Measurements from ENCODE around the gene ENTPD2. TPM values are rescaled to one million over a fixed set of nuclear protein-coding genes. Genes with fewer than 3 reads are reported as not detected.
"Not testable (repeated sequence)": the region's sequence is repeated elsewhere in the genome, so short reads cannot be mapped to it uniquely, and the experiment has no call there.

ENTPD2 gene
- total RNA-seq, 1 donor from 2014 or later, result 0.13 TPM

- DNase-seq (ENCODE audit: low read depth), result no peak
Observed at GRCh38 chr9:137048655-137049543, 5.0 kb downstream of the ENTPD2 start.

- DNase-seq (ENCODE audit: low read depth), result peak; percentile 72
Observed at GRCh38 chr9:137046088-137046787, 7.6 kb downstream of the ENTPD2 start, which contains the start of gene NPDC1. Gene NPDC1 (minus strand): TSS chr9:137046177. CDS start chr9:137045989, 188 bp downstream.

GRCh38 chr9:137045294-137046087 is 8.4 kb downstream of the ENTPD2 start:
- DNase-seq (ENCODE audit: low read depth), result peak; percentile 38

- DNase-seq (ENCODE audit: low read depth), result no peak
Observed at GRCh38 chr9:137044502-137045177, 9.2 kb downstream of the ENTPD2 start.

GRCh38 chr9:137044037-137044436 is 9.8 kb downstream of the ENTPD2 start:
- no peak for DNase-seq (ENCODE audit: low read depth)

- no peak for DNase-seq (ENCODE audit: low read depth)
Observed at GRCh38 chr9:137042751-137043727, 10.8 kb downstream of the ENTPD2 start.

- no peak for DNase-seq (ENCODE audit: low read depth)
Observed at GRCh38 chr9:137041124-137041523, 12.7 kb downstream of the ENTPD2 start.

- no peak for DNase-seq (ENCODE audit: low read depth)
Observed at GRCh38 chr9:137040568-137040967, 13.3 kb downstream of the ENTPD2 start.

- DNase-seq (ENCODE audit: low read depth), result no peak
Observed at GRCh38 chr9:137039611-137040366, 14.1 kb downstream of the ENTPD2 start.

GRCh38 chr9:137038916-137039315 is 14.9 kb downstream of the ENTPD2 start:
- DNase-seq (ENCODE audit: low read depth), result no peak

GRCh38 chr9:137037483-137037882 is 16.4 kb downstream of the ENTPD2 start:
- DNase-seq (ENCODE audit: low read depth), result no peak

- no peak for DNase-seq (ENCODE audit: low read depth)
Observed at GRCh38 chr9:137037035-137037434, 16.8 kb downstream of the ENTPD2 start.

GRCh38 chr9:137035937-137036336 is 17.9 kb downstream of the ENTPD2 start:
- no peak for DNase-seq (ENCODE audit: low read depth)

GRCh38 chr9:137035507-137035834 is 18.4 kb downstream of the ENTPD2 start:
- DNase-seq (ENCODE audit: low read depth), result no peak

- DNase-seq (ENCODE audit: low read depth), result peak; percentile 79
Observed at GRCh38 chr9:137034709-137035506, 19.0 kb downstream of the ENTPD2 start.

- DNase-seq (ENCODE audit: low read depth), result no peak
Observed at GRCh38 chr9:137034039-137034708, 19.7 kb downstream of the ENTPD2 start.

GRCh38 chr9:137033481-137033880 is 20.4 kb downstream of the ENTPD2 start:
- DNase-seq (ENCODE audit: low read depth), result not testable (repeated sequence)

GRCh38 chr9:137032858-137033257 is 21.0 kb downstream of the ENTPD2 start:
- DNase-seq (ENCODE audit: low read depth), result no peak

All from myocyte (in vitro differentiated cells).